Stomach (tissue), 9 donors: Measurements from ENCODE around the gene ARF1. TPM values are rescaled to one million over a fixed set of nuclear protein-coding genes. Genes with fewer than 3 reads are reported as not detected.

Experiments
- DNase-seq, 2 donors: peaks; one replicate each; pipeline versions ENCODE4 v3.0.0 to v3.0.0-alpha.2; 2013 to 2019
- H3K27ac ChIP-seq, 5 donors: fragments of 200-600 bp in 4 of 5; sonication (generic) in 4 of 5; one replicate each; pipeline ENCODE4 v1.5.1; 2013 to 2019; ENCODE audit warnings: mild to moderate bottlenecking in 1 of 5, moderate library complexity in 1 of 5
- H3K27me3 ChIP-seq, 3 donors: fragments of 200-600 bp; sonication (generic); one replicate each; pipeline ENCODE4 v1.5.1; 2017 to 2019; ENCODE audit warnings: mixed run types in 1 of 3
- H3K36me3 ChIP-seq, 4 donors: fragments of 200-600 bp; sonication (generic); 1 replicate in 3 of 4; 2 replicates in 1 of 4; pipeline ENCODE4 v1.5.1; 2016 to 2019
- H3K4me1 ChIP-seq, 4 donors: fragments of 200-600 bp; sonication (generic); one replicate each; pipeline ENCODE4 v1.5.1; 2016 to 2019
- H3K4me3 ChIP-seq, 4 donors: fragments of 200-600 bp; sonication (generic) in 3 of 4; one replicate each; pipeline ENCODE4 v1.5.1; 2016 to 2019; ENCODE audit warnings: mild to moderate bottlenecking in 1 of 4
- H3K9me3 ChIP-seq, 4 donors: fragments of 200-600 bp; sonication (generic); one replicate each; pipeline ENCODE4 v1.5.1; 2016 to 2019
- EP300 ChIP-seq: sonication (generic); formaldehyde crosslinking; IDR thresholded peaks from one replicate; pipeline ENCODE4 v1.6.1; 2017; ENCODE audit warnings: antibody characterized with exemption
- POLR2A ChIP-seq, 4 donors: fragments of 450-650 bp; IDR thresholded peaks; one replicate each; pipeline ENCODE4 v1.6.1; 2016; ENCODE audit warnings: antibody characterized with exemption in 4 of 4, control low read depth in 2 of 4, mild to moderate bottlenecking in 1 of 4, moderate library complexity in 1 of 4
- POLR2AphosphoS5 ChIP-seq, 3 donors: sonication (generic); formaldehyde crosslinking; IDR thresholded peaks; one replicate each; pipeline ENCODE4 v1.6.1; 2016; ENCODE audit warnings: antibody characterized with exemption in 3 of 3
- WGBS, 5 donors: extraction: QIAGEN DNeasy Blood & Tissue Kit in 3 of 5; methylation state at CpG; one replicate each; pipeline versions ENCODE4 v1.1.5 to v1.1.7; 2013 to 2018; 5-methylcytosine and 5-hydroxymethylcytosine counted together
- intact Hi-C: fragments of 100-400 bp; cut with DNase I; formaldehyde crosslinking; loops from one replicate; pipeline ENCODE4 v1.15.1; 2023; ENCODE audit warnings: low total_unique reads
- polyA plus RNA-seq, 3 donors: library from polyadenylated mRNA; stranded (reverse); fragments of 200-250 nt; gene quantifications; one replicate each; pipeline ENCODE4 v1.2.3, GENCODE V29; 2013
- total RNA-seq, 5 donors: library from RNA; depleted of rRNA; stranded (reverse); fragments of >200 nt; gene quantifications; one replicate each; pipeline versions ENCODE4 v1.1.0 to v1.2.3, GENCODE V29; 2014 to 2016
- TF ChIP-seq, protein P1 (sequence below), 7 experiments: fragments of 450-650 bp in 4 of 7; fragments of 200-600 bp in 3 of 7; sonication (generic) in 3 of 7; IDR thresholded peaks; one replicate each; pipeline ENCODE4 v1.5.1; 2016 to 2019; ENCODE audit warnings: antibody characterized with exemption in 7 of 7, control low read depth in 2 of 7, mild to moderate bottlenecking in 1 of 7
- donor health status: healthy with polysubstance abuse.
- donor health status: Bipolar disorder and iron deficiency.
- donor health status: healthy.

ARF1 gene
- total and polyA plus RNA-seq, 8 donors: 111 to 310 (median 200) TPM

DNA sequence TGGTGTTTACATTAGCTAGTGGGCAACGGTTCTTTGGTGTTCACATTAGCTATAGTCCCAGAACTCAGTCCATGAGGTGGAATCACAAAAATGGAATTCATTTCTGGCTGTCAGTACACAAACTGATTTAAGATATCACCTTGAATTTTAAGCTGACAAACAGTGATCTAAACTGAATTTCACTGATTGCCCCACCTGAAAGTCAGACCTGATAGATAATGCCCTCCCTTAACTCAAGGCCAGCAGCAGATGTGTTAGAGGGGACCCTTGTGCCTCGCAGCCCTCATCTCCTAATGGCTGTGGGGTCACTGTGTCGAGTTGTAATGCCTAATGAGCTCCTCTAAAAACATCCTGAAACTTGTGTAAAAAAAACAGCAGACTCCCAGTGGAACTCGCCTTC is 8.6 kb downstream of the ARF1 start:
- peaks cover under 1 to 45% (median 20%) of the 10 kb centered on the region in 4 donors for H3K36me3 ChIP-seq

DNA sequence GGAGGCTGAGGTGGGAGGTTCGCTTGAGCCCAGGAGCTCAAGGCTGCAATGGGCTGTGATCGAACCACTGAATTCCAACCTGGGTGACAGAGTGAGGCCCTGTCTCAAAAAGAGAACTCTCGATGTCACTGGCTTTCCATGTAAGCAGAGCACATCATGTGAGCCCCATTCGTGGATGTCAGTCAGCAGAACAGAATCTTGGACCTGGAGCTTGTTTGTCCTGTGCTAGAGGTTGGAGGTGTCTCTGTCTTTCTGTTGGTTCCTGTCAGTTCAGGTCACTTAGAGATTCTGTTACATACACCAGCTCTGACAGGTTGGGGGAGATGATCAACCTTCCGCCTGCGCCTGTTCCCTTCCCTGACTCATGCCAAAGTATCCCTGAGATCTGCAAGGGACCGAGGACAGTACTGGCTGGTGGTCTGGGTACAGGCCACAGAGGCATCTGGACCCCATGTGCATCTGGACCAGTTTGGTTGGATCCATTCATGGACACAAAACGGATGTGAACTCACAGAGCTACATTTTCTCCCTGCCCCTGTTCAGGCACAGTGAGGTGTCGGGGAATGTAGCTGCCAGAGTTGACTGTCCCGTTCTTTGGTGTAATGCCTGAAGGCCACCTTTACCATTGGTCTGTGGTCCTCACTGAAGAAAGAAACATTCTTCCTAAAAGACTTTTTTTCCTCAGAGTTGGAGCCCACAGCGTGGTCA is 10.0 kb downstream of the ARF1 start:
- intact Hi-C loops: loop anchor here (10.0 kb wide), 1 partner anchor 52 kb away; the partner anchor contains the start of genes GJC2 and GUK1
- peaks cover 54 to 87% (median 84%) of the 10 kb centered on the region in 4 donors for H3K4me1 ChIP-seq
- WGBS, 5 donors: 77 to 85% (median 80%) methylated on average over 11 of the region's 11 CpGs
- no peak overlapping the region for H3K27ac ChIP-seq
- no peaks in the 10 kb centered on the region for H3K27me3 ChIP-seq
- H3K36me3 ChIP-seq: peaks cover 14 to 60% (median 34%) of the 10 kb centered on the region in 4 donors
- peaks cover 0 to 13% (median 8%) of the 10 kb centered on the region in 4 donors for H3K9me3 ChIP-seq
- TF ChIP-seq EP300 (no peak), POLR2A (IDR thresholded peaks at IDR 0.05) (no peak), POLR2AphosphoS5 (IDR thresholded peaks at IDR 0.05) (no peak)
- TF ChIP-seq, protein P1, sequence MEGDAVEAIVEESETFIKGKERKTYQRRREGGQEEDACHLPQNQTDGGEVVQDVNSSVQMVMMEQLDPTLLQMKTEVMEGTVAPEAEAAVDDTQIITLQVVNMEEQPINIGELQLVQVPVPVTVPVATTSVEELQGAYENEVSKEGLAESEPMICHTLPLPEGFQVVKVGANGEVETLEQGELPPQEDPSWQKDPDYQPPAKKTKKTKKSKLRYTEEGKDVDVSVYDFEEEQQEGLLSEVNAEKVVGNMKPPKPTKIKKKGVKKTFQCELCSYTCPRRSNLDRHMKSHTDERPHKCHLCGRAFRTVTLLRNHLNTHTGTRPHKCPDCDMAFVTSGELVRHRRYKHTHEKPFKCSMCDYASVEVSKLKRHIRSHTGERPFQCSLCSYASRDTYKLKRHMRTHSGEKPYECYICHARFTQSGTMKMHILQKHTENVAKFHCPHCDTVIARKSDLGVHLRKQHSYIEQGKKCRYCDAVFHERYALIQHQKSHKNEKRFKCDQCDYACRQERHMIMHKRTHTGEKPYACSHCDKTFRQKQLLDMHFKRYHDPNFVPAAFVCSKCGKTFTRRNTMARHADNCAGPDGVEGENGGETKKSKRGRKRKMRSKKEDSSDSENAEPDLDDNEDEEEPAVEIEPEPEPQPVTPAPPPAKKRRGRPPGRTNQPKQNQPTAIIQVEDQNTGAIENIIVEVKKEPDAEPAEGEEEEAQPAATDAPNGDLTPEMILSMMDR (IDR thresholded peaks at IDR 0.05): no peak
- peak in 1 of 2 donors; percentile 13 for DNase-seq
- H3K4me3 ChIP-seq: no peak overlapping the region

More for the DNA sequence above, 8.6 kb downstream of the ARF1 start:
- WGBS, 5 donors: 34 to 58% (median 49%) methylated on average over 4 of the region's 4 CpGs
- peaks cover 68 to 87% (median 84%) of the 10 kb centered on the region in 4 donors for H3K4me1 ChIP-seq
- TF ChIP-seq EP300 (no peak), POLR2A (IDR thresholded peaks at IDR 0.05) (no peak), POLR2AphosphoS5 (IDR thresholded peaks at IDR 0.05) (no peak)
- TF ChIP-seq, protein P1 (IDR thresholded peaks at IDR 0.05): no peak
- peak overlapping the region in 1 of 4 donors; percentile 16 for H3K4me3 ChIP-seq
- no peaks in the 10 kb centered on the region for H3K27me3 ChIP-seq
- intact Hi-C loops: loop anchor here (10.0 kb wide), 1 partner anchor 54 kb away; the partner anchor contains the start of genes GJC2 and GUK1
- H3K9me3 ChIP-seq: peaks cover 0 to 13% (median 8%) of the 10 kb centered on the region in 4 donors
- no peak for DNase-seq
- H3K27ac ChIP-seq: no peak overlapping the region

DNA sequence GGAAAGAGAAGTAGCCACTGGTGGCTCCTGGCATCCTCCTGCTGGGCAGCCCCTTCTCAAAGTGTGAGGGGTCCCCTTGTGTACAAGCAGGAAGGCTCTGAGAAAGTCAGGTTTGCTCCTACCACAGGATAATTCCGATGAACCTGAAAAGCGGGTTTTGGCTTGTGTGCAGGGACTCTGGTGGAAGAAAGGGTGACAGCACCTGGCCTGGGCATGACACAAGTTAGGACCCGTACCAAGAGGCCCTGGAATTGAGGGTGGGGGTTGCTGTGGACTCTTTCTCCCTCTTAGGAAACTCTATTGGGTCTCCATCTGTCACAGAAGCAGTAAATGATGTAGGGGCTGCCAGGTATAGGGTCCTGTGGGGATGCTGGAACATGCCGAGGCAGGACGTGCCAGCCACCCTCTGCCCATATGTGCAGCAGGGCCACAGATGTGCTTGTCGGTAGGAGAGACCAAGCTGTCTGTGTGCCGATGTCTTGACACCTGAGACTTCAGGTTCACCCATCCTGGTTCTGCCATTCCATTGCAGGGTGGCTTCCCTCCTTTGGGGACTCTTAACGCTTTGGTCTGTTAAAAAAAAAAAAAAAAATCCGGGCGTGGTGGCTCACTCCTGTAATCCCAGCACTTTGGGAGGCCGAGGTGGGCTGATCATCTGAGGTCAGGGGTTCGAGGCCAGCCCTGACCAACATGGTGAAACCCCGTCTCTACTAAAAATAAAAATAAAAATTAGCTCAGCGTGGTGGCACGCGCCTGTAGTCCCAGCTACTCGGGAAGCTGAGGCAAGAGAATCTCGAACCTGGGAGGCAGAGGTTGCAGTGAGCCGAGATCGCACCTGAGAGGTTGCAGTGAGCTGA is 10.8 kb downstream of the ARF1 start:
- H3K4me3 ChIP-seq: no peak overlapping the region
- peak in 1 of 2 donors; percentile 21 for DNase-seq
- no peaks in the 10 kb centered on the region for H3K27me3 ChIP-seq
- H3K36me3 ChIP-seq: peaks cover 22 to 67% (median 40%) of the 10 kb centered on the region in 4 donors
- no peak overlapping the region for H3K27ac ChIP-seq
- intact Hi-C loops: loop anchor here (10.0 kb wide), 1 partner anchor 52 kb away; the partner anchor contains the start of genes GJC2 and GUK1
- 87 to 89% (median 88%) methylated on average over 20 of the region's 20 CpGs for WGBS, 5 donors
- peaks cover 0 to 13% (median 8%) of the 10 kb centered on the region in 4 donors for H3K9me3 ChIP-seq
- peaks cover 46 to 85% (median 78%) of the 10 kb centered on the region in 4 donors for H3K4me1 ChIP-seq
- TF ChIP-seq POLR2A (IDR thresholded peaks at IDR 0.05): no peak
- TF ChIP-seq, protein P1 (IDR thresholded peaks at IDR 0.05): no peak
- TF ChIP-seq EP300: no peak
- no peak for TF ChIP-seq POLR2AphosphoS5 (IDR thresholded peaks at IDR 0.05)
